Esophagus muscularis mucosa (tissue), 3 donors: ENCODE results near the gene GPR82.

Source experiments
- CTCF ChIP-seq, 3 experiments: fragments of 200-600 bp in 2 of 3; fragments of 450-650 bp in 1 of 3; sonication (generic) in 2 of 3; IDR thresholded peaks; one replicate each; pipeline ENCODE4 v1.5.1; 2017 to 2019; ENCODE audit warnings: antibody characterized with exemption in 3 of 3, mild to moderate bottlenecking in 2 of 3, moderate library complexity in 1 of 3
- POLR2A ChIP-seq: fragments of 450-650 bp; IDR thresholded peaks from one replicate; pipeline ENCODE4 v1.6.1; 2017; ENCODE audit warnings: antibody characterized with exemption, moderate library complexity, mild to moderate bottlenecking, low read depth
- POLR2AphosphoS5 ChIP-seq, 2 donors: sonication (generic); formaldehyde crosslinking; IDR thresholded peaks; one replicate each; pipeline ENCODE4 v1.6.1; 2017; ENCODE audit warnings: antibody characterized with exemption in 2 of 2

- TF ChIP-seq POLR2A (no peak), CTCF (IDR thresholded peaks at IDR 0.05) (no peak), POLR2AphosphoS5 (IDR thresholded peaks at IDR 0.05) (no peak)
Measured at GRCh38 chrX:41705680-41706374, 18.2 kb upstream of the GPR82 start.
